Measurements from ENCODE around the gene NMUR1.

Gene NMUR1

DNA sequence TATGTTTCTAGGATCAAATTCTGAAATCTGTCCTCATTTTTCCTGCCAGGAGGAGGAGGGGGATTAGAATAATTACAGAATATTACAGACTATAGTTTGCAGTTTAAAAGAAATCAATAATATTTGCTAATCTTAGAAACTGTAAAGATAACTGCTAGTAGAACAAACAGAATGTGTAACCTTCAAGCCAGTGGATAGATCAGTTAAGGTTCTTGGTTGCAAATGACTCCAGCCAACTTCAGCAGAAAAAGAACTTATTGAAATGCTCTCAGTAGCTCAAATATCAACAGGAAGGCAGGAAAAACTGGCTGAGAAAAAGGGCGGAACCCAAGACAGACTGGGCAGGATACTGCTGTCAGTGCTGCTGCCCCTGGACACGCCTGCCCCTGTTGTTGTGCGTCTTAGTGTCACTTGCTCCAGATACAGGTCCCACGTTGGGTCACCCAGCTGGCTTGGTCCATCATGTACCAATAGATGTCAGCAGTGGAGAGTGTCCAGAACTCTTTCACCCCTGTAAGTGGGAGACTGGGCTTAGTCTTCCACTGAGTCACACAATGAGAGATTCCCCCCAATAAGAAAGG is 10.2 kb downstream of the NMUR1 start:
- Histone ChIP-seq H3K36me3 (replicated peaks) (no peaks in the 10 kb centered on the region), H3K27ac (no peak overlapping the region), H3K27me3 (replicated peaks) (no peaks in the 10 kb centered on the region), H3K4me3 (ENCODE audit: low read depth, low read length) (no peak overlapping the region)
- TF ChIP-seq, protein P1, sequence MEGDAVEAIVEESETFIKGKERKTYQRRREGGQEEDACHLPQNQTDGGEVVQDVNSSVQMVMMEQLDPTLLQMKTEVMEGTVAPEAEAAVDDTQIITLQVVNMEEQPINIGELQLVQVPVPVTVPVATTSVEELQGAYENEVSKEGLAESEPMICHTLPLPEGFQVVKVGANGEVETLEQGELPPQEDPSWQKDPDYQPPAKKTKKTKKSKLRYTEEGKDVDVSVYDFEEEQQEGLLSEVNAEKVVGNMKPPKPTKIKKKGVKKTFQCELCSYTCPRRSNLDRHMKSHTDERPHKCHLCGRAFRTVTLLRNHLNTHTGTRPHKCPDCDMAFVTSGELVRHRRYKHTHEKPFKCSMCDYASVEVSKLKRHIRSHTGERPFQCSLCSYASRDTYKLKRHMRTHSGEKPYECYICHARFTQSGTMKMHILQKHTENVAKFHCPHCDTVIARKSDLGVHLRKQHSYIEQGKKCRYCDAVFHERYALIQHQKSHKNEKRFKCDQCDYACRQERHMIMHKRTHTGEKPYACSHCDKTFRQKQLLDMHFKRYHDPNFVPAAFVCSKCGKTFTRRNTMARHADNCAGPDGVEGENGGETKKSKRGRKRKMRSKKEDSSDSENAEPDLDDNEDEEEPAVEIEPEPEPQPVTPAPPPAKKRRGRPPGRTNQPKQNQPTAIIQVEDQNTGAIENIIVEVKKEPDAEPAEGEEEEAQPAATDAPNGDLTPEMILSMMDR (IDR thresholded peaks at IDR 0.05; ENCODE audit: low read depth, low read length, missing control alignments), result no peak
- DNase-seq, result no peak
- in situ Hi-C loops (cut with HindIII; ENCODE audit: low pct_ligation_motif_present, low sequenced_read_pairs), result no loop called here

DNA sequence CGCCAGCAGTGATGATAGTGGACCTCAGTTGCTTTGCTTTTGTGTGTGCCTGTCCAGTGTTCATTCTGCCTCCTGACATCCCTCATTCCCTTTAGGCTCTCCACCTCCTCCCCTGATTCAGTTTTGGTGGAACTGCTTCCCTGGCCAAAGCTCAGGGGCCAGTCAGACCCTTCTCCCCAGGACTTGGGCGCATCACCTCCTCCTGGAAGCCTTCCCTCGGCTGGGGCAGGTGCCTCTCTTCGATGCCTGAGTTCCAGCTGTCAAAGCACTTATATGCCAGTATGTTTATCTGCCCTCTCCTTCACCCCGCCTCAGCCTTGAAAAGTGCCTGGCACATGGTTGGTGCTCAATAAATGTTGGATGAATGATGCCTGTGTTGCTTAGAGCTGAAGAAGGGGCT is 11.5 kb downstream of the NMUR1 start:
- no peaks in the 10 kb centered on the region for H3K27me3 ChIP-seq (replicated peaks)
- no peak overlapping the region for H3K4me3 ChIP-seq (ENCODE audit: low read depth, low read length)
- DNase-seq, result no peak
- in situ Hi-C loops (cut with HindIII; ENCODE audit: low pct_ligation_motif_present, low sequenced_read_pairs), result no loop called here
- no peaks in the 10 kb centered on the region for H3K36me3 ChIP-seq (replicated peaks)
- TF ChIP-seq, protein P1 (IDR thresholded peaks at IDR 0.05; ENCODE audit: low read depth, low read length, missing control alignments), result no peak
- no peak overlapping the region for H3K27ac ChIP-seq

DNA sequence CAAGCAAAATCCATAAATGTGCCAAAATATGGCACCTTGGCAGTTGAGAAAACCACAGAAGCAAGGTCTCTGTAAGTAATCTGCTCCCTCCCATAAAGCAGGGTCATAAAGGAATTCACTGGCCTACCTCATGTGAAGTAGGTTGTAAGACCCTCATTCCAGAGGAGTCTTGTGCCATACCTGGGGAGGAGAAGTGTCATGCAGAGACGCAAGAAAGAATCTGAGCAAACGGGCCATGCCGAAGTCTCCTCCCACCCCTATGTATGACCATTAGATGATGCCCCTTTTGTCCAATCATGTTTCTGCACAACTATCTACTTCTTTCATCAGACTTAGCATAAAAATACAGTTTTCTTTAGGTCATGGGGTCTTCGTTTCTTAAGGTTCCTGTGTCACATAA is 14.6 kb downstream of the NMUR1 start:
- Histone ChIP-seq H3K36me3 (replicated peaks) (no peaks in the 10 kb centered on the region), H3K4me3 (ENCODE audit: low read depth, low read length) (no peak overlapping the region), H3K27me3 (replicated peaks) (no peaks in the 10 kb centered on the region), H3K27ac (no peak overlapping the region)
- TF ChIP-seq, protein P1 (IDR thresholded peaks at IDR 0.05; ENCODE audit: low read depth, low read length, missing control alignments), result no peak
- no peak for DNase-seq
- in situ Hi-C loops (cut with HindIII; ENCODE audit: low pct_ligation_motif_present, low sequenced_read_pairs), result no loop called here

DNA sequence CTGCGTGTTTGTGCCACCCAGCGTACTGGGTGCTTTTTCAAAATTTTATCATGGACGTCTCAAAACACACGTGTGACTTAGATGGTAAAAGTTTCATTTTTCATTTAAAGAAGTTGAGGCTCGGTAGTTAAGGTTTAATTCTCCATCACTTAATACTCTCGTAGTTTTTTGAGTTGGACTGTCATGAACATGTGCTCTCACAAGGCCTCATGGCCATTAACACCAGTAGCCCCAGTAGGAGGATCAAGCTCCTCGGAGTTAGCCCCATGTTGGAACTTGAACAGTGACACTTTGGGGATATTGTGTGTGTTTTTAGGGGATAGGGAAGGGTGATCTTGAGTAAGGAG is 15.3 kb downstream of the NMUR1 start:
- no peak for DNase-seq
- peak overlapping the region; percentile 61 for H3K4me3 ChIP-seq (ENCODE audit: low read depth, low read length)
- H3K27me3 ChIP-seq (replicated peaks), result no peaks in the 10 kb centered on the region
- TF ChIP-seq, protein P1 (IDR thresholded peaks at IDR 0.05; ENCODE audit: low read depth, low read length, missing control alignments), result no peak
- peak overlapping the region; percentile 58 for H3K27ac ChIP-seq
- no peaks in the 10 kb centered on the region for H3K36me3 ChIP-seq (replicated peaks)
- in situ Hi-C loops (cut with HindIII; ENCODE audit: low pct_ligation_motif_present, low sequenced_read_pairs), result no loop called here

DNA sequence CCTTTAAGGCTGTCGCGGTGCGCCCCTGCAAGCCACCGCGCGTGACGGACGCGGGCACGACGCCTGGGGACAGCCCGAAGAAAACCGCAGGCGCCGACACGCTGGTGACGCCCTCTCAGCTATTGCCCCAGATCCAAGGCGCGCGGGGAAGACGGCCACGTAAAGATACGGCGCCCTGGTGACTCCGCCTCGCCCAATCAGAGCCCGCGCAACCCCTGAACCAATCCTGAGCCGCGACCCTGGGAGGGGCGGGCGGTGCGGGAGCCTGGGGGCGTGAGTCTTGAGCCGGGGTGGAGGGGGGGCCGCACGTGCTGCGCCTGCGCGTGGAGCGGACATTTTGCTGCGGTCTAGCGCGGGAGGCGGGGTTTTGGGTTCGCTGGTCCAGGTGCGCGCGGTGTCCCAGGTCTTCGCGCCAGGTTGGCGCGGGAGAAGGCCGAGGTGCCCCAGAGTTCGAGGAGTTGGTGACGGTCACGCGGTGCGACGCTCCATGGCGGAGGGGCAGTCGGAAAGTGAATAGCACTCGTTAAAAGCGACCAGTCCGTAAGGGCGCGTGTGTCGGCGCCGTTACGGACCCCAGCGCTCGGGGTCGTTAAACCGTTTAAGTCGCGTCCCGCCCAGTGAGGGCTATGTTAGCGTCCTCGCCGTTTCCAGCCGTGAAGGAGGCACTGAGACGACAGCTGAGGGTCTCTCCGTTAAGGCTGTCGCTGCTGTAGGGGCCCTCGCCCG is 15.9 kb downstream of the NMUR1 start:
- TF ChIP-seq, protein P1 (IDR thresholded peaks at IDR 0.05; ENCODE audit: low read depth, low read length, missing control alignments), result no peak
- H3K4me3 ChIP-seq (ENCODE audit: low read depth, low read length), result peak overlapping the region; percentile 61
- H3K27ac ChIP-seq, result peak overlapping the region; percentile 87
- no peaks in the 10 kb centered on the region for H3K36me3 ChIP-seq (replicated peaks)
- no peaks in the 10 kb centered on the region for H3K27me3 ChIP-seq (replicated peaks)
- in situ Hi-C loops (cut with HindIII; ENCODE audit: low pct_ligation_motif_present, low sequenced_read_pairs), result no loop called here
- DNase-seq, result peak; percentile 95
